Loucy (cell line): ENCODE results near the gene BCO1.

Experiments used
- CTCF ChIP-seq: fragments of 200-600 bp; sonication (generic); conservative IDR thresholded peaks from 2 replicates; pipeline ENCODE4 v1.5.1; 2014; ENCODE audit warnings: mild to moderate bottlenecking, antibody characterized with exemption, low read length
- EZH2phosphoT487 ChIP-seq: fragments of 200-600 bp; IDR thresholded peaks from 2 replicates; pipeline ENCODE4 v1.6.1; 2018; ENCODE audit warnings: antibody characterized with exemption, mild to moderate bottlenecking, moderate library complexity, borderline replicate concordance

GRCh38 chr16:81313701-81314602 lies 75.5 kb downstream of the BCO1 start:
- TF ChIP-seq CTCF (no peak), EZH2phosphoT487 (no peak)
